ENCODE measurements around the gene CDH1.
"Not testable (repeated sequence)": the region's sequence is repeated elsewhere in the genome, so short reads cannot be mapped to it uniquely, and the experiment has no call there.

CDH1 gene

DNA sequence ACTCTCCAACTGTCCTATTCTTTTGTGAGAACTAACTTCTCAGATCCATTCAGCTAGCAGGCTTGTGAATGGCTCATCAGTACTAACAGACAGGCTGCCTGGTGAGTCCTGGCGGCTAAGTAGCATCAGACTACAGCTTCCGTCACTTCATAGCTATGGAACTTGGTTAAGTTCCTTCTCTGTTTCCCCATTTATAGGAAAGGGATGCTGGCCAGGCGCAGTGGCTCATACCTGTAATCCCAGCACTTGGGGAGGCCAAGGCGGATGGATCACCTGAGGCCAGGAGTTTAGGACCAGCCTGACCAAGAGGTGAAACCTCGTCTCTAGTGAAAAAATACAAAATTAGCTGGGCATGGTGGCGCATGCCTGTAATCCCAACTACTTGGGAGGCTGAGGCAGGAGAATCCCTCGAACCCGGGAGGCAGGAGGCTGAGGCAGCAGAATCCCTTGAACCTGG lies 56.3 kb downstream of the CDH1 start:
- no peak for DNase-seq

DNA sequence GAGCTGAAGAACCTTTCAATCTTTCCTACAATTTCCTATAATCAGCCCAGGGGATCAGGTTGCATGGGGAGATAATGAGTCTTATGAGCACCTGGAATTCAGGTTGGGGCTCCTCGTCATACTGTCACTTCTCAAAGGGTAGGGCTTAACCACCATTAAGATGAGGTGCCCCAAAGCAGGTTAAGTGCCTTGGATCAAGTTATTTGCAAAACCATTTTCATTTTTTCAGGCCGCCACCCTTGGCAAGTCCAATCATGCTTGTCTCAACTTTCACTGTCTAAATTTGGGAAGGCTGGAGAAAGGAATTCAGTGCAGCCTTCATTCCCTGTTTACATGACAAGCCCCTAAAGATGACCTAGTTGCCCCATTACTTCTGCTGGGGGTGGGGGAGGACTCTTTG lies 61.3 kb downstream of the CDH1 start:
- DNase-seq, result peak; percentile 37

DNA sequence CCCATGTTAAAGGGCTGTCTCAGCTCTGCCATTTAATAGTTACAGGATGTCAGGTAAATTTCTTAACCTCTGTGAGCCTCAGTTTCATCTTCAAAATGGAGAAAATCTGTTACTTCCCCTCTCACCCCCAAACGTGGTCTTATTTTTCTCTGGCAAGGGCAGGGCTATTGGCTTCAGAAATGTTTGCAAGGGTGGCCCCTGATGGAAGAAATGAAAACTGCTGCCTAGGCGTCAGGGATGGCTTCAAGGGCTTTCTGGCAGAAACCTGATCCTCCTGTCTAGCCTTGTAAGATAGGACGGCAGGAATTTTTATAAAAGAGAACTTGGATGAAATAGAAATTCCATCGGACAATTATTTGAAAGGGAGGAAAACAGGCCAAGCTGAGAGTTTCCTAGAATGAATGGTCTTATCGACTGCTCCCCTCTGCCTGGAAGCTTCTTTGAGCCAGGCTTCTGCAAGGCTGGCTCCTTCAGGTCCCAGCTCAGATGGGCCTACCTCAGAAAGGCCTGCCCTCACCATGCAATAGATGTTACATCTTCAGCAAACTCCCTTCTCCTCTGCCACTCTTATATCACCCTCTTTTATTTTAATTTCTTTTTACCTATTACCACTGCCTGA lies 63.3 kb downstream of the CDH1 start:
- peak; percentile 74 for DNase-seq

DNA sequence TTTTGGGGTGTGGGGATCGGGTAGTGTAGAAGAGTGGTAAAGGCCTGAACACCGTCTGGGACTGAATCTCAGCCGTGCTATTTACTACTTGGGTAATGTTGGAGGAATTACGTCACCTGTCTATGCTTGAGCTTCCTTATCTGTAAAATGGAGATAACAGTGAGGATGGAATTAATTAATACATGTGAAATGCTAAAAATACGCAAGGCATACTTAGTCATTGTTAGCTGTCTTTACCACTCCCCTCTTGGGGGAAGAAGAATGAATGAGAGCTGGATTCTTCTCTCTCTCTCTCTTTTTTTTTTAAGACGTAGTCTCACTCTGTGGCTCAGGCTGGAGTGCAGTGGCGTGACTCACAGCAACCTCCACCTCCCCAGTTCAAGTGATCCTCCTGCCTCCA lies 65.1 kb downstream of the CDH1 start:
- DNase-seq, result no peak

DNA sequence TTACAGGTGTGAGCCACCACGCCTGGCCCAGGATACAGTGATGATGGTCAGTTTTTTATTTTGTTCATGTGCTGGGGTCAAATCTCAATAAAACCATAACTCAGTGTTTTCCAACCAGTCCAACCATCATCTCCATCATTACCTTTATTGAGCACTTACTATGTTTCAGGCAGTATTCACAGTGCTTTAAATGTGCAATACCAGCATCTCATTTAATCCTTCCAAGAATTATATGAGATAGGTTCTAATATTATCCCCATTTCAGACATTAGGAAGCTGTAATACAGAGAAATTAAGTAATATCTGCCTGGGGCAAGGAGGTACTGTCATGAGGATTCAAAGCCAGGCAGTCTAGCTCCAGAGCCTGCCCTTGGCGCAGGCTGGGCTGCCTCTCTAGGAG lies 69.3 kb downstream of the CDH1 start:
- DNase-seq, result no peak

DNA sequence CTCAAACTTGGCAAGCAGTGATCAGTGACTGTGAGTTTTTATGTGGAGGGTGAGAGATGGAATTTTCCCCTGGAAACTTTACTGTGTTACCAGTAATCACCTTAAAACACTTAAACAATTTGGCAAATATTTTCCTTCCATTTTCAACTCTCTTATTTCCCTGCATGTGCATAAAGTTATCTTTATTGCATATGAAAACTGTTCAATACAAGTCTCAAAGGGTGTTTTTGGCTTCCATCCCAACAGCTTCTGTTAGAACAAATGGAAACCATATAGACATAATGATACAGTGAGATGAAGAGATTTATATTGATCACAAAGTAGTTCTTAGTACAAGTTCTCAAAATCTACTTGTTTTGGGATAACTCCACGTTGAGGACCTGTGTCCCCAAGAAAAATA lies 69.9 kb downstream of the CDH1 start:
- DNase-seq, result no peak

DNA sequence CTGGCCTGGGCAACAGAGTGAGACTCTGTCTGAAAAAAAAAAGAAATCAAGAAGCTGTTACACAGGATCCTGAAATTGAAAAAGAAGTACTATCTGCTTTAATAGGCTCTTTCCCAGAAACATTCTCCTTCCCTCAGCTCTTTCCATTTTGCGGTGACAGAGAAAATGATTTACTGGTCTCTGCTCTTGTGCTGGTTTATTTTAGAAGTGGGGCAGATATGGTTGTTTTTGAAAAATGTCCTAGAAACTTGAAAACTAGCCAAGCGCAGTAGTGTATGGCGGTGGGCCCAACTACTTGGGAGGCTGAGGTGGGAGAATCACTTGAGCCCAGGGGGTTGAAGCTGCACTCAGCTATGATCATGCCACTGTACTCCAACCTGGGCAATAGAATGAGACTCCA lies 77.4 kb downstream of the CDH1 start:
- DNase-seq, result no peak

DNA sequence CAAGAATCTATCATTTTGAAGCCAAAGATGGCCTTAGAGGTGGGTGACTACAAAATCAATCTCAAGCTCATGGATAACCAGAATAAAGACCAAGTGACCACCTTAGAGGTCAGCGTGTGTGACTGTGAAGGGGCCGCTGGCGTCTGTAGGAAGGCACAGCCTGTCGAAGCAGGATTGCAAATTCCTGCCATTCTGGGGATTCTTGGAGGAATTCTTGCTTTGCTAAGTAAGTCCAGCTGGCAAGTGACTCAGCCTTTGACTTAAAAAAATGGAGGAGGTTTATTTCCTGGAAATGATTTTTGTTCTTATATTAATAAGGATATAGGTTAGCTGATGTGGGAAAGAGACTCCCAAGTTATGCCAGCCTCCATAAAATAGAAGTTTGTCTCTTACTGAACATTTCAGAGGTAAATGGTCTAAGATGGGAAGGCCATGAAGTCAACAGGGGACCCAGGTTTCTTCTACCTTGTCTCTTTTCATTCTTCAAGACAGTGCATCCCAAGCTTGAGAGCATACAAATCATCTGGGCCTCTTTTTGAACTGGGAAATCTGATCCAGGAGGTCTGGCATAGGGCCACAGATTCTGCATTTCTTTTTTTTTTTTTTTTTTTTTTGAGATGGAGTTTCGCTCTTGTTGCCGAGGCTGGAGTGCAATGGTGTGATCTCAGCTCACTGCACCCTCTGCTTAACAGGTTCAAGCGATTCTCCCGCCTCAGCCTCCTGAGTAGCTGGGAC lies 86.5 kb downstream of the CDH1 start:
- DNase-seq, result no peak

DNA sequence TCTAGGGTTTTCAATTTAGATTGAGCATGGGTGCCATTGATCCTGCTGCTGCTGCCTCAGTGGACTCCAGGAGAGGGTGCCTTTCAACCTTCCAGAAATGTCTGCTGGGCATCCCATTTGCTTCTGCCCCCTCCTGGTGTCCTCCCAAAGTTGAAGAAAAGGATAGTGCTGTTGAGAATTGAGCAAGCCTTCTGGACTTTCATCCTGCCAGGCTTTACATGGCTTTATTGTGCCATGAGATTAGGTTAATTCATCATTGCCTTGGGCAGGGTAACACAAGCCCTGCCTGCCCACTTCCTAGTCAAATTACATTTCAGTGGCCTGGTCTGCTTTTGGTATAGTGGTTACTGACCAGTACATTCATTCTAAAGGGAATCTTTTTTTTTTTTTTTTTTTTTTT lies 88.3 kb downstream of the CDH1 start:
- DNase-seq, result no peak

DNA sequence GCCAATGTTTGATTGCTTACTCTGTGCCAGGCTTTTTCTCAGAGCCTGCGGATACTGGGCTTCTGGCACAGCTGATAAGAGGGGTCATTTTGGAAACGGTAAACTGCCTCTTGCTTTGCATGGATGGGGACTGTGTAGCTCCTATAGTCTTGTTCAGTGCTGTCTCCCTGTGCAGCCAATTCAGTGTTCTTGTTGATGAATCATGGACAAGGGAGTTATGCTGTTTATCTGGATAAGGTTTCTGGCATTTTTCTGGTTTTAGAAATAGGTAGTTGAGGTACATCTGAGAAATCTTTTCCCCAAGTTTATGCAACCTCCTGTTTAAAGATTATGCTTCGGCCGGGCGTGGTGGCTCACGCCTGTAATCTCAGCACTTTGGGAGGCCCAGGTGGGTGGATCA lies 89.6 kb downstream of the CDH1 start:
- no peak for DNase-seq

DNA sequence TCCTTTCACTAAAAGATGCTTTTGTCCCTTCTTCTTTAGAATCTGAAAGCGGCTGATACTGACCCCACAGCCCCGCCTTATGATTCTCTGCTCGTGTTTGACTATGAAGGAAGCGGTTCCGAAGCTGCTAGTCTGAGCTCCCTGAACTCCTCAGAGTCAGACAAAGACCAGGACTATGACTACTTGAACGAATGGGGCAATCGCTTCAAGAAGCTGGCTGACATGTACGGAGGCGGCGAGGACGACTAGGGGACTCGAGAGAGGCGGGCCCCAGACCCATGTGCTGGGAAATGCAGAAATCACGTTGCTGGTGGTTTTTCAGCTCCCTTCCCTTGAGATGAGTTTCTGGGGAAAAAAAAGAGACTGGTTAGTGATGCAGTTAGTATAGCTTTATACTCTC lies 96.2 kb downstream of the CDH1 start:
- no peak for DNase-seq

DNA sequence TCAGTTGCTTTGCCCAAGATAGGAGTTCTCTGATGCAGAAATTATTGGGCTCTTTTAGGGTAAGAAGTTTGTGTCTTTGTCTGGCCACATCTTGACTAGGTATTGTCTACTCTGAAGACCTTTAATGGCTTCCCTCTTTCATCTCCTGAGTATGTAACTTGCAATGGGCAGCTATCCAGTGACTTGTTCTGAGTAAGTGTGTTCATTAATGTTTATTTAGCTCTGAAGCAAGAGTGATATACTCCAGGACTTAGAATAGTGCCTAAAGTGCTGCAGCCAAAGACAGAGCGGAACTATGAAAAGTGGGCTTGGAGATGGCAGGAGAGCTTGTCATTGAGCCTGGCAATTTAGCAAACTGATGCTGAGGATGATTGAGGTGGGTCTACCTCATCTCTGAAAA lies 97.5 kb downstream of the CDH1 start:
- no peak for DNase-seq

DNA sequence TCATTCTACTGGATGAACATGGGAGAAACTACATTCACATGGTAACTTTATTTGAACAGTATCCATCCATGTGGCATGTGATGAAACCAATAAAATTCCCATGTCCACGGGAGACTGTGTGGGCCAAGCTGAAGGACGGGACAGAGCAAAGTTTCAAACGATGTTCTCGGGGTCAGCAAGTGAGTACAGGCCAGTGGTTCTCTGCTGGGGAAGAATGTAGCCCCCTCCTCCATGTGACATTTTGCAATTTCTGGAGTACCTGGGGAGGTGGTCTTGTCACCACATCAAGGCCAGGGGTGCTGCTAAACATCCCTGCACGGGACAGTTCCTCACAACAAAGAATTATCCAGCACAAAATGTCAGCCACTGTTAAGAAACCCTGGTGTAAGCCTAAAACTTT lies 98.9 kb downstream of the CDH1 start:
- no peak for DNase-seq

DNA sequence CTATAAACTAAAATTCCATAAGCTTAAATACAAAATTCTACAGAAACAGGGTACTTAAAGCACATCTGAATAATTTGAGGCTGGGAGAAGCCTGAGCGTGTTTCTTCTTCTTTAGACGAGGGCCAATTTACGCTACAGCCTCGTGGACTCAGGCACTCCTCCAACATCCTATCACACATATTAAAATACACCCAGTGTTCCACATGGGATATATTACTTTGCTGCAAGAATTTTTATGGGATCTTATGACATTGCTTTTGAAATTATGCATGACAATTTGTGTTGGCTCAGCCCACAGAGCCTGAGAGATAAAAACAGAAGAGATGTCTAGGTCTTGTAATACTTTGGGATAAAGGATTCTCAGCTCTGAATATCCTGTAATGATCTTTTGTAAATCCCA lies 102.7 kb downstream of the CDH1 start:
- no peak for DNase-seq

DNA sequence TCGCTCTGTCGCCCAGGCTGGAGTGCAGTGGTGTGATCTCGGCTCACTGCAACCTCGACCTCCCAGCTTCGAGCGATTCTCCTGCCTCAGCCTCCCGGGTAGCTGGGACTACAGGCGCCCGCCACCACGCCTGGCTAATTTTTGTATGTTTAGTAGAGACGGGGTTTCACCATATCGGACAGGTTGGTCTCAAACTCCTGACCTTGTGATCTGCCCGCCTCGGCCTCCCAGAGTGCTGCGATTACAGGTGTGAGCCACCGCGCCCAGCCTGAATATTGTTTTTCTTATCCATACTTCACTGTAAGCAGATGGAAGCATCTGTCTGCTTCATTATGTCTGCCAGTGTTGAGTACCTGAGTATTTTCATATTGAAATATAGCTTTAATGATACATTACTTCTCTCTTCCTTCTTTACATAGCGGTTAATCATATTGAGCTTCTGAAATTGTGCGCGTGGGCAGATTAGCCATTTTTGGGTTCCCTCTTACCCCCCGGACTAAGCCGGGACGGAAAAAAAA lies 105.9 kb downstream of the CDH1 start:
- not testable (repeated sequence) for DNase-seq

DNA sequence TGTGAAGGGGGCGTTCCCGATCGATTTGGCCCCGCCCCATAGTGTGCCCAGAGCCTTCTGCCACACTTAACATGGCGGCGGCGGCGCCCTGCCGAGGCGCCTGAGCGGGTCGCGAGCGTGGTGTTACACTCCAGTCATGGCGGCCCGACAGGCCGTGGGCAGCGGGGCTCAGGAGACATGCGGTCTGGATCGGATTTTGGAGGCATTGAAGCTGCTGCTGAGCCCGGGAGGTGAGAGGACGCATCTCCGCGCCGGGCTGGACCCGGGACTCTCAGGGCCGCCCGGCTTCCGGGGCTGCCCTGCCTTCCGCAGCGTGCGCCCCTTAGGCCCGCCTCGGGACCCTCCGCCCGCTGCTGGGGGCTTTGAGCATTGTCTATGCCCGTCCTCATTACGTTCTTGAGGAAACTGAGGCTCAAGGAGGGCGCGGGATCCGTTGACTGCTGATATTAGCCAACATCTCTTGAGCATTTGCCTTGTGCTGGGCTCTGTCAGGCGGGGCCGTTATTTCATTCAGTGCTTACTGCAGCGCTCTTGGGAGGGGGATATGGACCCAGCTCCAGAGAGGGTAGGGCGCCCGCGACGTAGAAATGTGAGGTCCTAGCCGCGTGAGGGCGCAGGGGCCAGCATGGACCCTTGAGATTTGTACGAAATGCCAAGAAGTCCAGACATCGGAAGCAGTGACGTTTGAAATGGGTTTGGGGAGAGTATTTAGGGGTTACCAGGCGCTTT lies 106.6 kb downstream of the CDH1 start, which contains the start of gene TANGO6:
Gene TANGO6, plus strand, starts transcription at position 50 of the 729 bp plus-strand sequence. Its CDS starts 87 bp downstream, at position 137.
- DNase-seq, result peak; percentile 74

DNA sequence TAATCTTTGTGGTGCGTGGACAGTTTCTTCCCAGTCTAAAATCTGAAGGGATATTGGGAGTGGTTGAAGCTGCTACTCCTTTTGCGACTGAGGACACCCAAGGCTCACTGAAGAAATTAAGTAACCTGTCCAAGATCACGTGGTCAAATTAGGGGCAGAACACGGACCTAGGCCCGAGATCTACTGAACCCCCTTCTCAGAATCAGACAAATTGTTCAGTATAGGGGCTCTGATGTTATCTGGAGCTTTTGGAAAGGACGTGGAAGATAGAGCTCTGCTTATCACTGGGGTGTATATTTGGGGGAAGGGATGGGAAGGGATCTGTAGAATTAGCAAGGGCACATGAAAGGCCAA lies 107.1 kb downstream of the CDH1 start:
- DNase-seq, result no peak

DNA sequence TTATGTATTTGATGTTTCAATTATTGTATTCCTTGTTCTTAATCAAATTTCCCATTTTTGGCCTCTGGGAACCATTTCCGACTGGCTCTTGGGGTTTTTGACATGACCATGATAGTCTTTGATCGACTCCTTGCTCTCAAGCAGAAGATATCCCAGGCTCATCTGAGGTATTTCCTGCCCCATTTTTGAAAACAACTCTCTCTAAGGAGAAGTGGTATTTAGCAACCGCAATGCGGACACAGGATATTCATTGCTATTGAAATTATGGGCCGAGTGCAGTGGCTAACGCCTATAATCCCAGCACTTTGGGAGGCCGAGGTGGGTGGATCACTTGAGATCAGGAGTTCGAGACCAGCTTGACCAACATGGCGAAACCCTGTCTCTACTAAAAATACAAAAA lies 111.7 kb downstream of the CDH1 start:
- DNase-seq, result no peak

DNA sequence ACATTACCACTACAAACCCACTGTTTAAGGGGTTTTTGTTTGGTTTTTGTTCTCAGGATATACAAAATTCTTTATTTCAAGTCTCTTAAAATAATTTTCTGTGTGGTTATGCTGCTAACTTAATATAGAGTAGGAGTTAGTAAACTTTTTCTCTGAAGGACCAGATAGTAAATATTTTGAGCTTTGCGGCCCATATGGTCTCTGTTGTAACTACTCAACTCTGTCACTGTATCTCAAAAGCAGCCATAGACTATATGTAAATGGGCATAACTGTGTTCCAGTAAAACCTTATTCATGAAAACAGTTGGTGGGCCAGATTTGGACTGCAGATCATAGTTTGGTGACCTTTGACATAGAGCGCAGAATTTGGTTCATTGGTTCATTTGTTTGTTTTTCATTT lies 113.4 kb downstream of the CDH1 start:
- no peak for DNase-seq

DNA sequence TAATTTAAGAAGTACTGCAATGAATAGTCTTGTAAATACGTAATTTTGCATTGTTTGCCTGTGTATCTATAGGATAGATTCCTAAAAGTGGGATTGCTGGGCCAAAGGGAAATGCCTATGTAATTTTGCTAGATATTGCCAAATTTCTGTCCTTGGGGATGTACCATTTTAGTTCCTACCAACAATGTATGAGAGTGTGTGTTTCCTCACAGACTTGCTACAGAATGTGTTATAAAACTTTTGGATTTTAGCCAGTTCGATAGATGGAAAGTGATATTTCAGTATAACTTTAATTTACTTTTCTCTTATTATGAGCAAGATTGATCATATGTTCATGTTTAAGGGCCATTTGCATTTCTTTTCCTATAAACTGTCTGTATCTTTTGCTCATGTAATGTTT lies 114.5 kb downstream of the CDH1 start:
- no peak for DNase-seq

DNA sequence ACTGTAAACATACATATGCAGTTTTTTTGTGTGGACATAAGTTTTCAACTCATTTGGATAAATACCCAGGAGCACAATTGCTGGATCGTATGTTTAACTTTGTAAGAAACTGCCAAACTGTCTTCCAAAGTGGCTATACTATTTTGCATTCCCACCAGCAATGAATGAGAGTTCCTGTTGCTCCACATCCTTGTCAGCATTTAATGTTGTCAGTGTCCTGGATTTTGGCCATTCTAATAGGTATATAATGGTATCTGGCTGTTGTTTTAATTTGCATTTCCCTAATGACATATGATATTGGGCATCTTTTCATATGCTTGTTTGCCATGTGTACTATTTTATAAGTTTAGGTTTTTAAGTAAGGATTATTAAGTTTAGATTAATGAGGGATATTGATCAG lies 120.4 kb downstream of the CDH1 start:
- no peak for DNase-seq

DNA sequence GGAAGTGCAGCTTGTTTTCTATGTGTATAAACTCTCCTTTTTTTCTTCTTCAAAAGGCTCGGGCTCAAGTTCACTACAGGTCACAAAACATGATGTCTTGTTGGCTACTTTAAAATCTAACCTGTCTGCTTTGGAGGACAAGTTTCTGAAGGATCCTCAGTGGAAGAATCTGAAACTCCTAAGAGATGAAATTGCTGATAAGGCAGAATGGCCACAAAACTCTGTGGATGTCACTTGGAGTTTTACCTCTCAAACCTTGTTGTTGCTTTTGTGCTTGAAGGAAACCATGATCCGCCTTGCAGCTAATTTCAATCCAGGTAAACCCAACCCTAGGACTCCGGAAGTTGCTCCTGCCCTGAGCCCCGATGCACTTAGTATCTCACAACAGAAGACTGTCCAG lies 122.7 kb downstream of the CDH1 start:
- DNase-seq, result no peak

DNA sequence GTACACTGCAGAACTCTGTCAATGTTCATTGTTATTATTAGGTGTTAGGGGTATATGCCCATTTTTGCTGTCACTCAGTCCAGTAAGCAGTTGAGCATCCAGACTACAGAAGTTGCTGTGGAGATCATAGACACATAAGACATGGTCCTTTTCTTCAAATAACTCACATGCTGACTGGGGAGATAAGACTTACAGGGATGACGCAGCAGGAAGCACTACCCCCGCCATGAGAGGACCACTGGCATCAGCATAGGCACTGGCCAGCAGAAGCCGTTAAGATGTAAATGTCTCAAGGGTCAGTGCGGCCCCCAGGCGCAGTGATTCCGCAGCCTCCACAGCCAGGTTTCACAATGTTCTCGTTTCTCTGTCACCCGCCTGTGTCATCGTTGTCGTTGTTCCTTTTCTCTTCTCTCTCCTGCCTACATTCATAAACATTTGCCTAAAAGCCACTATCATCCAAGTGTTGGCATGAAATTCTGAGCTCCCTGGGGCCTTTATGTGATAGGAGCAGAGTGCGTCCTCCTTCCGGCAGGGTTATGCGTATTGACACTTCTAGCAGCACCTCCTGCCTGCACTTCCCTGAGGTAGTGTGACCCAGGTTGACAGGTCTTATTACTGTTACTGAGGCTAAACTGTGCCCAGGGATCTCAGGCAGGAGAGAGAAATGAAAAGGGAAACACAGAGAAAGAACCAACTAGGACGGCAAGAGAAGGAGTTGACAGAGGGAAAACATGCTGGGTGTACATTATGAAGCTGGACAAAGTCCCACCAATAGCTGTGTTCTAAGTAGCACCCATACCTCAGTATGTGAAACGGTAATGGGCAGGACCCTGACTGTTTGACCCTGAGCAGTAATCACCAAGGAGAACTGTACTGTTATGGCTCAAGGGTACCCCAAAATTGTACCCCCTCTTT lies 124.1 kb downstream of the CDH1 start:
- DNase-seq, result no peak
